ENCODE data around the gene NANS.

- TF ChIP-seq, protein P1, sequence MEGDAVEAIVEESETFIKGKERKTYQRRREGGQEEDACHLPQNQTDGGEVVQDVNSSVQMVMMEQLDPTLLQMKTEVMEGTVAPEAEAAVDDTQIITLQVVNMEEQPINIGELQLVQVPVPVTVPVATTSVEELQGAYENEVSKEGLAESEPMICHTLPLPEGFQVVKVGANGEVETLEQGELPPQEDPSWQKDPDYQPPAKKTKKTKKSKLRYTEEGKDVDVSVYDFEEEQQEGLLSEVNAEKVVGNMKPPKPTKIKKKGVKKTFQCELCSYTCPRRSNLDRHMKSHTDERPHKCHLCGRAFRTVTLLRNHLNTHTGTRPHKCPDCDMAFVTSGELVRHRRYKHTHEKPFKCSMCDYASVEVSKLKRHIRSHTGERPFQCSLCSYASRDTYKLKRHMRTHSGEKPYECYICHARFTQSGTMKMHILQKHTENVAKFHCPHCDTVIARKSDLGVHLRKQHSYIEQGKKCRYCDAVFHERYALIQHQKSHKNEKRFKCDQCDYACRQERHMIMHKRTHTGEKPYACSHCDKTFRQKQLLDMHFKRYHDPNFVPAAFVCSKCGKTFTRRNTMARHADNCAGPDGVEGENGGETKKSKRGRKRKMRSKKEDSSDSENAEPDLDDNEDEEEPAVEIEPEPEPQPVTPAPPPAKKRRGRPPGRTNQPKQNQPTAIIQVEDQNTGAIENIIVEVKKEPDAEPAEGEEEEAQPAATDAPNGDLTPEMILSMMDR (conservative IDR thresholded peaks at IDR 0.05 in 1 of 2, IDR thresholded peaks at IDR 0.05 in 1 of 2; ENCODE audit: extremely low read depth in 1 of 2, insufficient read depth in 1 of 2, low read depth in 1 of 2, low read length in 2 of 2) = no peak
- no peak for TF ChIP-seq EZH2 (IDR thresholded peaks at IDR 0.05; ENCODE audit: borderline replicate concordance, low read length)
Observed at GRCh38 chr9:98039607-98040017, 16.9 kb upstream of the NANS start.

Measured in mammary epithelial cell (primary cell).